SHP77 treated with DMSO at 0.1 percent for 48 hours (cell line): Measurements from ENCODE around the gene RFX3.

Experiments used
- DNase-seq: peaks from one replicate; lab custom pipeline; 2025; lab: John Stamatoyannopoulos, UW

RFX3 gene

GRCh38 chr9:3433066-3433465, 92.7 kb downstream of the RFX3 start:
- DNase-seq = no peak

- no peak for DNase-seq
Observed at GRCh38 chr9:3431890-3432289, 93.9 kb downstream of the RFX3 start.

GRCh38 chr9:3419893-3420292, 105.9 kb downstream of the RFX3 start:
- DNase-seq = no peak

- DNase-seq = no peak
Observed at GRCh38 chr9:3415906-3416305, 109.9 kb downstream of the RFX3 start.

- DNase-seq = no peak
Observed at GRCh38 chr9:3413984-3414383, 111.8 kb downstream of the RFX3 start.

GRCh38 chr9:3410461-3410860, 115.3 kb downstream of the RFX3 start:
- DNase-seq = no peak

- no peak for DNase-seq
Observed at GRCh38 chr9:3409453-3409852, 116.3 kb downstream of the RFX3 start.

- no peak for DNase-seq
Observed at GRCh38 chr9:3403315-3403714, 122.5 kb downstream of the RFX3 start.

GRCh38 chr9:3401221-3401954, 124.4 kb downstream of the RFX3 start:
- DNase-seq = no peak

- no peak for DNase-seq
Observed at GRCh38 chr9:3398232-3398648, 127.6 kb downstream of the RFX3 start.

- DNase-seq = no peak
Observed at GRCh38 chr9:3397766-3398165, 128.0 kb downstream of the RFX3 start.

GRCh38 chr9:3391414-3391813, 134.4 kb downstream of the RFX3 start:
- DNase-seq = no peak

GRCh38 chr9:3386753-3387152, 139.0 kb downstream of the RFX3 start:
- DNase-seq = no peak

- no peak for DNase-seq
Observed at GRCh38 chr9:3385871-3386270, 139.9 kb downstream of the RFX3 start.

GRCh38 chr9:3371842-3372241, 154.0 kb downstream of the RFX3 start:
- DNase-seq = no peak

GRCh38 chr9:3370715-3371114, 155.1 kb downstream of the RFX3 start:
- DNase-seq = no peak

GRCh38 chr9:3367185-3367584, 158.6 kb downstream of the RFX3 start:
- DNase-seq = no peak

GRCh38 chr9:3361689-3362392, 164.0 kb downstream of the RFX3 start:
- DNase-seq = no peak

- no peak for DNase-seq
Observed at GRCh38 chr9:3361116-3361515, 164.7 kb downstream of the RFX3 start.

- DNase-seq = no peak
Observed at GRCh38 chr9:3360245-3360644, 165.6 kb downstream of the RFX3 start.

- DNase-seq = no peak
Observed at GRCh38 chr9:3359778-3360177, 166.0 kb downstream of the RFX3 start.

GRCh38 chr9:3359048-3359692, 166.6 kb downstream of the RFX3 start:
- no peak for DNase-seq

- no peak for DNase-seq
Observed at GRCh38 chr9:3348169-3348568, 177.6 kb downstream of the RFX3 start.
